Upper lobe of left lung (tissue), 6 donors: ENCODE measurements around the gene FUT9. TPM values are rescaled to one million over a fixed set of nuclear protein-coding genes. Genes with fewer than 3 reads are reported as not detected.

Experiments used
- ATAC-seq, 2 donors: fragments of 200-7000 bp; cut with Tn5 transposase; one replicate each; pipeline ENCODE4 v1.9.1; 2022; ENCODE audit warnings: mild to moderate bottlenecking in 2 of 2, moderate library complexity in 2 of 2; ENCODE audit not compliant: low FRiP score in 2 of 2
- DNase-seq, 2 donors: peaks; one replicate each; pipeline ENCODE4 v3.0.0-alpha.2; 2019 to 2020
- H3K27ac ChIP-seq, 4 donors: fragments of 200-600 bp; sonication (generic); one replicate each; pipeline ENCODE4 v1.5.1; 2016 to 2019
- H3K27me3 ChIP-seq, 4 donors: fragments of 200-600 bp; sonication (generic); one replicate each; pipeline ENCODE4 v1.5.1; 2017 to 2019
- H3K36me3 ChIP-seq, 4 donors: fragments of 200-600 bp; sonication (generic); one replicate each; pipeline ENCODE4 v1.5.1; 2016 to 2019
- H3K4me1 ChIP-seq, 4 donors: fragments of 200-600 bp; sonication (generic); one replicate each; pipeline ENCODE4 v1.5.1; 2018 to 2019
- H3K4me3 ChIP-seq, 4 donors: fragments of 200-600 bp; sonication (generic); one replicate each; pipeline ENCODE4 v1.5.1; 2017 to 2019; ENCODE audit warnings: mild to moderate bottlenecking in 2 of 4, moderate library complexity in 1 of 4
- H3K9me3 ChIP-seq, 4 donors: fragments of 200-600 bp; sonication (generic); one replicate each; pipeline ENCODE4 v1.5.1; 2018 to 2019
- CTCF ChIP-seq, 6 experiments: fragments of 450-650 bp in 4 of 6; fragments of 200-600 bp in 2 of 6; sonication (generic) in 2 of 6; IDR thresholded peaks; one replicate each; pipeline ENCODE4 v1.5.1; 2016 to 2019; ENCODE audit warnings: antibody characterized with exemption in 6 of 6
- EP300 ChIP-seq, 4 donors: sonication (generic); formaldehyde crosslinking; IDR thresholded peaks; one replicate each; pipeline ENCODE4 v1.5.1; 2017; ENCODE audit warnings: antibody characterized with exemption in 4 of 4, control low read depth in 2 of 4
- POLR2A ChIP-seq, 4 donors: fragments of 450-650 bp; IDR thresholded peaks; one replicate each; pipeline ENCODE4 v1.5.1; 2016 to 2017; ENCODE audit warnings: antibody characterized with exemption in 4 of 4, mild to moderate bottlenecking in 2 of 4
- POLR2AphosphoS5 ChIP-seq, 2 donors: sonication (generic); formaldehyde crosslinking; IDR thresholded peaks; one replicate each; pipeline ENCODE4 v1.5.1; 2017; ENCODE audit warnings: antibody characterized with exemption in 2 of 2
- WGBS, 2 donors: methylation state at CpG; one replicate each; pipeline ENCODE4 v1.1.5; 2017 to 2018; 5-methylcytosine and 5-hydroxymethylcytosine counted together
- total RNA-seq, 6 donors: library from RNA; depleted of rRNA in 4 of 6; stranded (reverse); fragments of >200 nt in 4 of 6; gene quantifications; one replicate each; pipeline versions ENCODE4 v1.1.0 to v1.2.1, GENCODE V29; 2016 to 2021
- donor health status: DM: no; HTN: no; CAD: no; lungs with moderate emphysema.
- donor health status: DM: no; HTN: yes; CAD: no; lungs with severe emphysema.

The FUT9 gene
- total RNA-seq, 6 donors from 2014 or later, result not detected

DNA sequence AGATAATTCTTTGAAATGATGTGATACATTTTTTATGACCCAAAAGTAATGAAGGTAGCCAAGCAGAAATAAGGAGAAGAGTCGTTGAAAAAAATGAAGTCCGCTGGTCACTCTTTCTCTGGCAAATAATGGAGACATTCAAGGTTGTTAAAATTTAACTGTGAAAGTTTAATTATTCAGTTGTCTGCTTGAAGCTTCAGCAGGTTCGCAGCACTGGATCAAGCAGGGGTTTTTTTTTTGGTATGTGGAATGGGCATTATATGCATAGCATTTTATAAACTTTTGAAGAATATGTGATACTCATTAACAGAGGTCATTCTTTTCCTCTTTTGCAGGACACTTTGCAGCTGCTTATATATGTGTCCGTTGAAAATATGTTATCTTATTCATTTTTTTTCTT, 21.6 kb upstream of the FUT9 start:
- Histone ChIP-seq H3K4me3 (no peak overlapping the region), H3K27ac (no peak overlapping the region), H3K27me3 (no peaks in the 10 kb centered on the region), H3K9me3 (peaks cover 0 to 15% (median 8%) of the 10 kb centered on the region in 4 donors), H3K4me1 (no peaks in the 10 kb centered on the region), H3K36me3 (no peaks in the 10 kb centered on the region)
- 71 to 73% methylated on average over 4 of the region's 4 CpGs for WGBS, 2 donors
- ATAC-seq, result no peak
- no peak for DNase-seq
- TF ChIP-seq POLR2AphosphoS5 (IDR thresholded peaks at IDR 0.05) (no peak), CTCF (IDR thresholded peaks at IDR 0.05) (no peak), POLR2A (IDR thresholded peaks at IDR 0.05) (no peak), EP300 (IDR thresholded peaks at IDR 0.05) (no peak)

DNA sequence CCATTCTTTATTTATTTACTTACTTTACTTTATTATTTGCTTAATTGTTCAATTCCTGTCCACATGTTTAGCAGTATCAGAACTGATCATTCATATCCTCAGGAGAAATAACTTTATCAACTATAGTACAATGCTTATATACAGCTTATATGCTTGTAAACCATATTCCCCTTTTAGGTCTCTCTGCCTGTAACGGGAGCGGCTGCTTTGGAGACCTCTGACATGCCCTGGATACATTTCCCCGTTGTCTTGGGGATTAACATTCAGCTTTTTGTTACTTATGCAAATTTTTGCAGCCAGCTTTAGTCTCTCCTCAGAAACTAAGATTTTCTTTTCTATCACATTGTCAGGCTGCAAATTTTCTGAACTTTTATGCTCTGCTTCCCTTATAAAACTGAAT, 17.6 kb upstream of the FUT9 start:
- H3K4me1 ChIP-seq, result no peaks in the 10 kb centered on the region
- no peaks in the 10 kb centered on the region for H3K36me3 ChIP-seq
- H3K9me3 ChIP-seq, result no peaks in the 10 kb centered on the region
- ATAC-seq (no peak), DNase-seq (no peak)
- H3K27me3 ChIP-seq, result no peaks in the 10 kb centered on the region
- no peak overlapping the region for H3K27ac ChIP-seq
- no peak overlapping the region for H3K4me3 ChIP-seq
- TF ChIP-seq POLR2AphosphoS5 (IDR thresholded peaks at IDR 0.05), result no peak
- no peak for TF ChIP-seq POLR2A (IDR thresholded peaks at IDR 0.05)
- WGBS, 2 donors, result 67 to 79% methylated on average over 3 of the region's 3 CpGs

- peak in 1 of 2 donors; percentile 37 for DNase-seq
- ATAC-seq, result peak; percentile 38 to 80
Observed at GRCh38 chr6:96001891-96002575, 13.7 kb upstream of the FUT9 start.

GRCh38 chr6:96002576-96002910, 13.2 kb upstream of the FUT9 start:
- Histone ChIP-seq H3K27ac (no peak overlapping the region), H3K9me3 (no peaks in the 10 kb centered on the region), H3K27me3 (no peaks in the 10 kb centered on the region), H3K36me3 (no peaks in the 10 kb centered on the region), H3K4me3 (no peak overlapping the region), H3K4me1 (no peaks in the 10 kb centered on the region)
- DNase-seq, result peak in 1 of 2 donors; percentile 34
- 65 to 100% methylated on average over 2 to 3 of the region's 3 CpGs for WGBS, 2 donors
- ATAC-seq, result peak; percentile 32 to 73
- TF ChIP-seq EP300 (IDR thresholded peaks at IDR 0.05) (no peak), POLR2AphosphoS5 (IDR thresholded peaks at IDR 0.05) (no peak), POLR2A (IDR thresholded peaks at IDR 0.05) (no peak)

More at GRCh38 chr6:96001891-96002575, 13.7 kb upstream of the FUT9 start:
- Histone ChIP-seq H3K27ac (no peak overlapping the region), H3K4me3 (no peak overlapping the region), H3K36me3 (no peaks in the 10 kb centered on the region), H3K4me1 (no peaks in the 10 kb centered on the region), H3K9me3 (no peaks in the 10 kb centered on the region), H3K27me3 (no peaks in the 10 kb centered on the region)
- 98 to 100% methylated on average over 2 to 6 of the region's 8 CpGs for WGBS, 2 donors
- TF ChIP-seq CTCF (IDR thresholded peaks at IDR 0.05) (no peak), EP300 (IDR thresholded peaks at IDR 0.05) (no peak), POLR2AphosphoS5 (IDR thresholded peaks at IDR 0.05) (no peak), POLR2A (IDR thresholded peaks at IDR 0.05) (no peak)

- peak in 1 of 2 donors; percentile 43 for DNase-seq
- H3K27ac ChIP-seq, result no peak overlapping the region
- no peaks in the 10 kb centered on the region for H3K36me3 ChIP-seq
- peak in 1 of 2 donors; percentile 35 for ATAC-seq
- H3K9me3 ChIP-seq, result no peaks in the 10 kb centered on the region
- 92% methylated on average over 5 of the region's 5 CpGs; no CpG with 5 or more reads in 1 of the 2 donors for WGBS, 2 donors
- H3K4me1 ChIP-seq, result no peaks in the 10 kb centered on the region
- no peaks in the 10 kb centered on the region for H3K27me3 ChIP-seq
- TF ChIP-seq CTCF (IDR thresholded peaks at IDR 0.05) (no peak), EP300 (IDR thresholded peaks at IDR 0.05) (no peak), POLR2A (IDR thresholded peaks at IDR 0.05) (no peak), POLR2AphosphoS5 (IDR thresholded peaks at IDR 0.05) (no peak)
- H3K4me3 ChIP-seq, result no peak overlapping the region
Observed at GRCh38 chr6:96002912-96003311, 12.9 kb upstream of the FUT9 start.

GRCh38 chr6:96007663-96008062, 8.1 kb upstream of the FUT9 start:
- Histone ChIP-seq H3K4me1 (no peaks in the 10 kb centered on the region), H3K4me3 (no peak overlapping the region), H3K36me3 (no peaks in the 10 kb centered on the region), H3K27me3 (no peaks in the 10 kb centered on the region), H3K27ac (no peak overlapping the region), H3K9me3 (no peaks in the 10 kb centered on the region)
- ATAC-seq (no peak), DNase-seq (no peak)
- TF ChIP-seq POLR2A (IDR thresholded peaks at IDR 0.05) (no peak), EP300 (IDR thresholded peaks at IDR 0.05) (no peak), POLR2AphosphoS5 (IDR thresholded peaks at IDR 0.05) (no peak), CTCF (IDR thresholded peaks at IDR 0.05) (no peak)
- 31 to 38% methylated on average over 2 of the region's 2 CpGs for WGBS, 2 donors
